ENCODE data around the gene ZC3H10.
A peak's percentile ranks its signal among the peaks of the same experiment; 100 is the strongest.
"Not testable (repeated sequence)": the region's sequence is repeated elsewhere in the genome, so short reads cannot be mapped to it uniquely, and the experiment has no call there.

ZC3H10 gene

GRCh38 chr12:56117778-56118687 is at the start of gene ZC3H10:
ZC3H10 (plus strand) TSS chr12:56118266; CDS start chr12:56120563, 2,297 bp downstream.
- H3K9ac ChIP-seq (ENCODE audit: low read length) = peak within 1 kb of the TSS; percentile 99
- H3K4me1 ChIP-seq (ENCODE audit: insufficient read depth, low read length) = peaks cover 20% of the 10 kb centered on the region
- no peaks in the 10 kb centered on the region for H3K9me3 ChIP-seq (ENCODE audit: low read length)
- no peaks in the 10 kb centered on the region for H3K27me3 ChIP-seq (ENCODE audit: control insufficient read depth in 1 of 2, insufficient read depth in 2 of 2, low read length in 2 of 2)
- H3K4me3 ChIP-seq (ENCODE audit: low read depth in 1 of 2, low read length in 2 of 2) = peak within 1 kb of the TSS; percentile 59 to 96
- peaks cover 45% of the 10 kb centered on the region for H3K36me3 ChIP-seq (ENCODE audit: insufficient read depth, low read length)
- H3K27ac ChIP-seq (ENCODE audit: low read depth, low read length) = peak within 1 kb of the TSS; percentile 94

GRCh38 chr12:56071648-56072047 is 46.4 kb upstream of the ZC3H10 start:
- H3K4me3 ChIP-seq (ENCODE audit: low read depth in 1 of 2, low read length in 2 of 2) = no peak overlapping the region
- H3K4me1 ChIP-seq (ENCODE audit: insufficient read depth, low read length) = no peaks in the 10 kb centered on the region
- no peaks in the 10 kb centered on the region for H3K9me3 ChIP-seq (ENCODE audit: low read length)
- no peak overlapping the region for H3K9ac ChIP-seq (ENCODE audit: low read length)
- H3K27ac ChIP-seq (ENCODE audit: low read depth, low read length) = no peak overlapping the region
- H3K27me3 ChIP-seq (ENCODE audit: control insufficient read depth in 1 of 2, insufficient read depth in 2 of 2, low read length in 2 of 2) = no peaks in the 10 kb centered on the region
- no peaks in the 10 kb centered on the region for H3K36me3 ChIP-seq (ENCODE audit: insufficient read depth, low read length)

- H3K9me3 ChIP-seq (ENCODE audit: low read length) = no peaks in the 10 kb centered on the region
- peaks cover 2% of the 10 kb centered on the region for H3K4me1 ChIP-seq (ENCODE audit: insufficient read depth, low read length)
- no peak overlapping the region for H3K27ac ChIP-seq (ENCODE audit: low read depth, low read length)
- H3K9ac ChIP-seq (ENCODE audit: low read length) = no peak overlapping the region
- no peaks in the 10 kb centered on the region for H3K36me3 ChIP-seq (ENCODE audit: insufficient read depth, low read length)
- no peaks in the 10 kb centered on the region for H3K27me3 ChIP-seq (ENCODE audit: control insufficient read depth in 1 of 2, insufficient read depth in 2 of 2, low read length in 2 of 2)
- H3K4me3 ChIP-seq (ENCODE audit: low read depth in 1 of 2, low read length in 2 of 2) = no peak overlapping the region
These were observed 43.7 kb upstream of the ZC3H10 start for GRCh38 chr12:56074396-56074795.

- H3K9ac ChIP-seq (ENCODE audit: low read length); H3K4me1 ChIP-seq (ENCODE audit: insufficient read depth, low read length); H3K9me3 ChIP-seq (ENCODE audit: low read length); H3K36me3 ChIP-seq (ENCODE audit: insufficient read depth, low read length); H3K27ac ChIP-seq (ENCODE audit: low read depth, low read length); H3K4me3 ChIP-seq (ENCODE audit: low read depth in 1 of 2, low read length in 2 of 2): not testable (repeated sequence)
- peaks cover 0 to 12% of the 10 kb centered on the region in 2 donors for H3K27me3 ChIP-seq (ENCODE audit: control insufficient read depth in 1 of 2, insufficient read depth in 2 of 2, low read length in 2 of 2)
These were observed 40.1 kb upstream of the ZC3H10 start for GRCh38 chr12:56077966-56078365.

GRCh38 chr12:56078427-56078826 is 39.6 kb upstream of the ZC3H10 start:
- Histone ChIP-seq H3K4me1 (ENCODE audit: insufficient read depth, low read length) (peaks cover 9% of the 10 kb centered on the region), H3K27ac (ENCODE audit: low read depth, low read length) (no peak overlapping the region), H3K27me3 (ENCODE audit: control insufficient read depth in 1 of 2, insufficient read depth in 2 of 2, low read length in 2 of 2) (peaks cover 0 to 12% of the 10 kb centered on the region in 2 donors), H3K9me3 (ENCODE audit: low read length) (no peaks in the 10 kb centered on the region), H3K9ac (ENCODE audit: low read length) (no peak overlapping the region), H3K4me3 (ENCODE audit: low read depth in 1 of 2, low read length in 2 of 2) (no peak overlapping the region), H3K36me3 (ENCODE audit: insufficient read depth, low read length) (no peaks in the 10 kb centered on the region)

- H3K27ac ChIP-seq (ENCODE audit: low read depth, low read length) = no peak overlapping the region
- no peak overlapping the region for H3K9ac ChIP-seq (ENCODE audit: low read length)
- no peaks in the 10 kb centered on the region for H3K36me3 ChIP-seq (ENCODE audit: insufficient read depth, low read length)
- H3K9me3 ChIP-seq (ENCODE audit: low read length) = no peaks in the 10 kb centered on the region
- peaks cover 0 to 12% of the 10 kb centered on the region in 2 donors for H3K27me3 ChIP-seq (ENCODE audit: control insufficient read depth in 1 of 2, insufficient read depth in 2 of 2, low read length in 2 of 2)
- H3K4me3 ChIP-seq (ENCODE audit: low read depth in 1 of 2, low read length in 2 of 2) = peak overlapping the region; percentile 55 to 59
- peaks cover 9% of the 10 kb centered on the region for H3K4me1 ChIP-seq (ENCODE audit: insufficient read depth, low read length)
These were observed 38.9 kb upstream of the ZC3H10 start for GRCh38 chr12:56078931-56079722.

- H3K4me3 ChIP-seq (ENCODE audit: low read depth in 1 of 2, low read length in 2 of 2) = peak within 1 kb of the TSS; percentile 55 to 59
- H3K9me3 ChIP-seq (ENCODE audit: low read length) = no peaks in the 10 kb centered on the region
- H3K36me3 ChIP-seq (ENCODE audit: insufficient read depth, low read length) = no peaks in the 10 kb centered on the region
- H3K4me1 ChIP-seq (ENCODE audit: insufficient read depth, low read length) = peaks cover 9% of the 10 kb centered on the region
- H3K27ac ChIP-seq (ENCODE audit: low read depth, low read length) = no peak within 1 kb of the TSS
- H3K27me3 ChIP-seq (ENCODE audit: control insufficient read depth in 1 of 2, insufficient read depth in 2 of 2, low read length in 2 of 2) = peaks cover 0 to 12% of the 10 kb centered on the region in 2 donors
- H3K9ac ChIP-seq (ENCODE audit: low read length) = no peak within 1 kb of the TSS
These were observed 38.1 kb upstream of the ZC3H10 start, which contains the start of gene ERBB3 for GRCh38 chr12:56079723-56080555. ERBB3 (plus strand) TSS chr12:56080165; CDS start chr12:56080301, 136 bp downstream.

- Histone ChIP-seq H3K36me3 (ENCODE audit: insufficient read depth, low read length) (no peaks in the 10 kb centered on the region), H3K4me1 (ENCODE audit: insufficient read depth, low read length) (peaks cover 9% of the 10 kb centered on the region), H3K27ac (ENCODE audit: low read depth, low read length) (no peak overlapping the region), H3K27me3 (ENCODE audit: control insufficient read depth in 1 of 2, insufficient read depth in 2 of 2, low read length in 2 of 2) (peaks cover 0 to 12% of the 10 kb centered on the region in 2 donors), H3K9ac (ENCODE audit: low read length) (no peak overlapping the region), H3K4me3 (ENCODE audit: low read depth in 1 of 2, low read length in 2 of 2) (peak overlapping the region; percentile 55 to 59), H3K9me3 (ENCODE audit: low read length) (no peaks in the 10 kb centered on the region)
These were observed 37.4 kb upstream of the ZC3H10 start for GRCh38 chr12:56080556-56081138.

GRCh38 chr12:56081393-56082347 is 36.4 kb upstream of the ZC3H10 start:
- no peak overlapping the region for H3K9ac ChIP-seq (ENCODE audit: low read length)
- no peaks in the 10 kb centered on the region for H3K36me3 ChIP-seq (ENCODE audit: insufficient read depth, low read length)
- H3K4me1 ChIP-seq (ENCODE audit: insufficient read depth, low read length) = peaks cover 9% of the 10 kb centered on the region
- no peak overlapping the region for H3K4me3 ChIP-seq (ENCODE audit: low read depth in 1 of 2, low read length in 2 of 2)
- no peak overlapping the region for H3K27ac ChIP-seq (ENCODE audit: low read depth, low read length)
- H3K27me3 ChIP-seq (ENCODE audit: control insufficient read depth in 1 of 2, insufficient read depth in 2 of 2, low read length in 2 of 2) = peaks cover 0 to 12% of the 10 kb centered on the region in 2 donors
- no peaks in the 10 kb centered on the region for H3K9me3 ChIP-seq (ENCODE audit: low read length)

GRCh38 chr12:56082382-56082781 is 35.7 kb upstream of the ZC3H10 start:
- Histone ChIP-seq H3K4me3 (ENCODE audit: low read depth in 1 of 2, low read length in 2 of 2) (no peak overlapping the region), H3K4me1 (ENCODE audit: insufficient read depth, low read length) (peaks cover 9% of the 10 kb centered on the region), H3K9ac (ENCODE audit: low read length) (no peak overlapping the region), H3K27ac (ENCODE audit: low read depth, low read length) (no peak overlapping the region), H3K9me3 (ENCODE audit: low read length) (no peaks in the 10 kb centered on the region), H3K27me3 (ENCODE audit: control insufficient read depth in 1 of 2, insufficient read depth in 2 of 2, low read length in 2 of 2) (peaks cover 0 to 12% of the 10 kb centered on the region in 2 donors), H3K36me3 (ENCODE audit: insufficient read depth, low read length) (no peaks in the 10 kb centered on the region)
